GM20000 (cell line): ENCODE measurements around the gene SNAPIN.
"Not testable (repeated sequence)": the region's sequence is repeated elsewhere in the genome, so short reads cannot be mapped to it uniquely, and the experiment has no call there.

Experiments
- DNase-seq: peaks from one replicate; pipeline ENCODE4 v3.0.0; 2012; ENCODE audit warnings: low spot score
- CTCF ChIP-seq: IDR thresholded peaks from 2 replicates; pipeline ENCODE4 v1.5.1; 2012; ENCODE audit warnings: mild to moderate bottlenecking, control low read depth; ENCODE audit errors: extremely low read depth, missing control alignments

The SNAPIN gene

GRCh38 chr1:153661111-153661708, 2.7 kb downstream of the SNAPIN start:
- TF ChIP-seq CTCF, result no peak
- DNase-seq, result no peak

DNA sequence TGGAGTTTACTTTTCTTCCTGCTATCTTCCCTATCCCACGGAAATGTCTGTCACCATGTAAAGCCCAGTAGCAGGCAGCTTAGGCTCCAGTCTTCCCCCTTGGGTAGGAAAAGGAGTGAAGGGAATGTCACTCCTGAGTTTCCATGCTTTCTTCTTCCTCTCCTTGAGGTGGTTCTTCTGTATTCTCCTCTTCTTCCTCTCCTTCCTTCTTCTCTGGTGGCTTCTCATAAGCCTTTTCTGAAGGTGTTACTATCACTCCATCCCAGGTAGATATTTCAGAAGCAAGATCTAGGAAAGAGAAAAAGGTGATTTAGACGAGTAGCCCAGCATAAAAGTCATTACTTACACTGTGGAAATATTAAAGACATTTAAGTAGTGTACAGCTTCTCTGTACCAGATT, 3.8 kb downstream of the SNAPIN start:
- TF ChIP-seq CTCF, result no peak
- DNase-seq, result no peak

DNA sequence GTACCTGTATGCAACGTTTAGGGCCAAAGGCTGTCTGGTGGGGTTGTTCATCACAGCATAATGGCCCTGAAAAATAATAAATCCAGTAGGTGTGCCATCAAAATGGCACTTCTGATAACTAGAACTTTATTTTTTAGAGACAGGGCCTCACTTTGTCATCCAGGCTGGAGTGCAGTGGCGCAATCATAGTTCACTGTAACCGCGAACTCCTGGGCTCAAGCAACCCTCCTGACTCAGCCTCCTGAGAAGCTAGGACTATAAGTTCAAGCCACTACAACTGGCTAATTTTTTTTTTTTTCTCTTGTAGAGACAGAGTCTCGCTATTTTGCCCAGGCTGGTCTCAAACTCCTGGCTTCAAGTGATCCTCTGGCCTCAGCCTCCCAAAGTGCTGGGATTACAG, 4.7 kb downstream of the SNAPIN start:
- no peak for TF ChIP-seq CTCF
- no peak for DNase-seq

DNA sequence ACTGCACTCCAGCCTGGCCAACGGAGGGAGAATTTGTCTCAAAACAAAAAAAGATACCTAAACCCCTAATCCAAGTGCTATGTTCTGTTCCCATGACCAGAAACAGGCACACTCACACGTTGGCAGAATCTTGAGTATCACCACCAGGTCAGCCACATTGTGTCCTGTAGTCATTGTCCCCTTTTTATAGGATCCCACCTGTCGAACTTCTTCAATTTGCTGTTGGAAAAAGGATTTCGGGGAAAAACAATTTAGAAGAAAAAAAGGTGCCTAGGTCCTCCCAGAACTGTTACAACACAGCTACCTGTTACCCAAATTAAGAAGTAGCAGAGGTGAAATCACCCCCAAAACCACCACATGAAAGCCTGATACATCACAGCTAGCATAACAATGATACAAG, 8.9 kb downstream of the SNAPIN start:
- DNase-seq, result no peak
- TF ChIP-seq CTCF, result no peak

DNA sequence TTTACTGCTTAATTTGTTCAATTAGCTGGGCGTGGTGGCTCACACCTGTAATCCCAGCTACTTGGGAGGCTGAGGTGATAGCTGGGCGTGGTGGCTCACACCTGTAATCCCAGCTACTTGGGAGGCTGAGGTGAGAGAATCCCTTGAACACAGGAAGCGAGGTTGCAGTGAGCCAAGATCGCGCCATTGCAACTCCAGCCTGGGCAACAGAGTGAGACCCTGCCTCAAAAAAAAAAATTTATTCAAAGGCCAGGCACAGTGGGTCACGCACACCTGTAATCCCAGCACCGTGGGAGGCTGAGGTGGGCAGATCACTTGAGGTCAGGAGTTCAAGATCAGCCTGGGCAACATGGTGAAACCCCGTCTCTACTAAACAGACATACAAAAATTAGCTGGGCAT, 10.2 kb downstream of the SNAPIN start:
- DNase-seq, result not testable (repeated sequence)

- no peak for TF ChIP-seq CTCF
- DNase-seq, result no peak
These were observed 11.1 kb downstream of the SNAPIN start for GRCh38 chr1:153669606-153670005.

GRCh38 chr1:153670257-153670858, 11.9 kb downstream of the SNAPIN start:
- no peak for DNase-seq
- no peak for TF ChIP-seq CTCF
